IMR-90 (cell line): Measurements from ENCODE around the gene BMERB1. TPM values are rescaled to one million over a fixed set of nuclear protein-coding genes. Genes with fewer than 3 reads are reported as not detected.

Experiments
- ATAC-seq: fragments of 200-7000 bp; cut with Tn5 transposase; 2 replicates; pipeline ENCODE4 v1.9.1; 2020; ENCODE audit warnings: low read depth, mild to moderate bottlenecking, moderate library complexity
- BruUV-seq: library from RNA; stranded (reverse); fragments of 400-500 nt; replicated peaks from 2 replicates; lab custom pipeline; 2021; lab: Mats Ljungman, UMichigan
- CTCF ChIA-PET: fragments of 300-600 bp; formaldehyde crosslinking; extraction: SDS; loops from one replicate; lab custom pipeline; 2021; ENCODE audit warnings: antibody characterized with exemption; lab: Yijun Ruan, JAX
- POLR2A ChIA-PET: fragments of 300-600 bp; sonication (Branson Sonifier 250); formaldehyde crosslinking; loops from one replicate; lab custom pipeline; 2022; ENCODE audit warnings: antibody characterized with exemption; ENCODE audit not compliant: unreplicated experiment; lab: Charles Lee
- DNase-seq: peaks from one replicate; pipeline ENCODE4 v3.0.0; 2013
- H2AFZ ChIP-seq: replicated peaks from 2 replicates; pipeline ENCODE3; 2013; ENCODE audit warnings: low read length, mild to moderate bottlenecking; ENCODE audit not compliant: poor library complexity
- H2AK5ac ChIP-seq: 2 replicates; pipeline ENCODE4 v1.6.1; 2013; ENCODE audit warnings: low read depth, low read length, inconsistent platforms
- H2AK9ac ChIP-seq: replicated peaks from 2 replicates; pipeline ENCODE3; 2013; ENCODE audit warnings: mild to moderate bottlenecking, low read depth, low read length, moderate library complexity; ENCODE audit not compliant: poor library complexity
- H2BK120ac ChIP-seq: 2 replicates; pipeline ENCODE4 v1.6.1; 2013; ENCODE audit warnings: low read depth, low read length, inconsistent platforms
- H2BK15ac ChIP-seq: 3 replicates; pipeline ENCODE4 v1.6.1; 2013; ENCODE audit warnings: low read depth, low read length, inconsistent platforms
- H2BK20ac ChIP-seq: 2 replicates; pipeline ENCODE4 v1.6.1; 2013; ENCODE audit warnings: low read depth, mild to moderate bottlenecking, inconsistent platforms, low read length, moderate library complexity
- H2BK5ac ChIP-seq: 2 replicates; pipeline ENCODE4 v1.6.1; 2013; ENCODE audit warnings: mild to moderate bottlenecking, low read depth, low read length, inconsistent platforms; ENCODE audit not compliant: poor library complexity, severe bottlenecking
- H3K14ac ChIP-seq: replicated peaks from 2 replicates; pipeline ENCODE4 v1.6.1; 2013; ENCODE audit warnings: low read depth, low read length, inconsistent platforms
- H3K18ac ChIP-seq: 2 replicates; pipeline ENCODE4 v1.6.1; 2013; ENCODE audit warnings: low read depth, low read length, control low read depth
- H3K23ac ChIP-seq: 2 replicates; pipeline ENCODE4 v1.6.1; 2013; ENCODE audit warnings: low read depth, low read length, inconsistent platforms
- H3K27ac ChIP-seq: 2 replicates; pipeline ENCODE4 v1.5.1; 2013; ENCODE audit warnings: mild to moderate bottlenecking, control low read depth, low read length; ENCODE audit not compliant: insufficient read depth
- H3K27me3 ChIP-seq: 2 replicates; pipeline ENCODE4 v1.6.1; 2013; ENCODE audit warnings: low read length; ENCODE audit not compliant: control insufficient read depth, insufficient read depth
- H3K36me3 ChIP-seq: 2 replicates; pipeline ENCODE4 v1.6.1; 2013; ENCODE audit warnings: low read length, mixed read lengths; ENCODE audit not compliant: control insufficient read depth, insufficient read depth
- H3K4ac ChIP-seq: 2 replicates; pipeline ENCODE4 v1.6.1; 2013; ENCODE audit warnings: low read depth, low read length, inconsistent platforms
- H3K4me1 ChIP-seq: 2 replicates; pipeline ENCODE4 v1.6.1; 2013; ENCODE audit warnings: low read length, mixed read lengths; ENCODE audit not compliant: control insufficient read depth, insufficient read depth
- H3K4me2 ChIP-seq: 2 replicates; pipeline ENCODE4 v1.6.1; 2013; ENCODE audit warnings: low read depth, mild to moderate bottlenecking, control low read depth, low read length, moderate library complexity
- H3K4me3 ChIP-seq: 2 replicates; pipeline ENCODE4 v1.5.1; 2013; ENCODE audit warnings: low read depth, mild to moderate bottlenecking, control low read depth, low read length, moderate library complexity; ENCODE audit not compliant: insufficient read depth
- H3K56ac ChIP-seq: 2 replicates; pipeline ENCODE4 v1.6.1; 2013; ENCODE audit warnings: low read length, inconsistent platforms; ENCODE audit not compliant: insufficient read depth; ENCODE audit errors: extremely low read depth
- H3K79me1 ChIP-seq, 2 experiments: 2 replicates each; pipeline ENCODE4 v1.6.1; 2013; ENCODE audit warnings: low read length in 2 of 2, inconsistent platforms in 1 of 2, low read depth in 1 of 2
- H3K9ac ChIP-seq: 2 replicates; pipeline ENCODE4 v1.6.1; 2013; ENCODE audit warnings: low read depth, low read length, control low read depth
- H3K9me1 ChIP-seq: 2 replicates; pipeline ENCODE4 v1.6.1; 2013; ENCODE audit warnings: low read length, inconsistent platforms; ENCODE audit not compliant: insufficient read depth
- H3K9me3 ChIP-seq: 2 replicates; pipeline ENCODE4 v1.6.1; 2013; ENCODE audit warnings: low read length; ENCODE audit not compliant: control insufficient read depth, insufficient read depth
- H4K20me1 ChIP-seq: 2 replicates; pipeline ENCODE4 v1.6.1; 2013; ENCODE audit warnings: low read length, inconsistent platforms; ENCODE audit not compliant: insufficient read depth
- H4K5ac ChIP-seq: 2 replicates; pipeline ENCODE4 v1.6.1; 2013; ENCODE audit warnings: mild to moderate bottlenecking, low read depth, low read length, control low read depth
- H4K8ac ChIP-seq, 2 experiments: 2 replicates each; pipeline ENCODE4 v1.6.1; 2013; ENCODE audit warnings: low read depth in 2 of 2, low read length in 2 of 2, control low read depth in 1 of 2, inconsistent platforms in 1 of 2
- H4K91ac ChIP-seq: 2 replicates; pipeline ENCODE4 v1.6.1; 2013; ENCODE audit warnings: low read depth, low read length, inconsistent platforms; ENCODE audit not compliant: insufficient read depth
- BHLHE40 ChIP-seq: fragments of 150-350 bp; IDR thresholded peaks from 2 replicates; pipeline ENCODE4 v1.6.1; 2016; ENCODE audit warnings: mild to moderate bottlenecking, low read depth, low read length
- CEBPB ChIP-seq: IDR thresholded peaks from 2 replicates; pipeline ENCODE4 v1.6.1; 2012; ENCODE audit warnings: low read depth, low read length, improper control_type of control experiment
- CHD1 ChIP-seq: IDR thresholded peaks from 2 replicates; pipeline ENCODE4 v1.6.1; 2012; ENCODE audit warnings: low read depth, low read length, improper control_type of control experiment
- CTCF ChIP-seq: conservative IDR thresholded peaks from 2 replicates; pipeline ENCODE4 v1.5.1; 2012; ENCODE audit warnings: mild to moderate bottlenecking, low read depth, low read length, improper control_type of control experiment
- FOS ChIP-seq: fragments of 150-350 bp; IDR thresholded peaks from 2 replicates; pipeline ENCODE4 v1.6.1; 2016; ENCODE audit warnings: low read depth, low read length
- MAFK ChIP-seq: IDR thresholded peaks from 2 replicates; pipeline ENCODE4 v1.6.1; 2012; ENCODE audit warnings: low read depth, low read length, improper control_type of control experiment
- MAZ ChIP-seq: IDR thresholded peaks from 2 replicates; pipeline ENCODE4 v1.6.1; 2012; ENCODE audit warnings: low read depth, mild to moderate bottlenecking, low read length, improper control_type of control experiment, moderate library complexity, borderline replicate concordance
- POLR2A ChIP-seq: IDR thresholded peaks from 2 replicates; pipeline ENCODE4 v1.6.1; 2012; ENCODE audit warnings: mild to moderate bottlenecking, low read depth, low read length
- RAD21 ChIP-seq: IDR thresholded peaks from 2 replicates; pipeline ENCODE4 v1.6.1; 2012; ENCODE audit warnings: low read length, improper control_type of control experiment
- RCOR1 ChIP-seq: IDR thresholded peaks from 2 replicates; pipeline ENCODE4 v1.6.1; 2012; ENCODE audit warnings: mild to moderate bottlenecking, low read length, improper control_type of control experiment; ENCODE audit not compliant: insufficient replicate concordance
- RFX5 ChIP-seq: IDR thresholded peaks from 2 replicates; pipeline ENCODE4 v1.8.0; 2012; ENCODE audit warnings: low read depth, mild to moderate bottlenecking, low read length, moderate library complexity
- SMC3 ChIP-seq: fragments of 150-350 bp; IDR thresholded peaks from 2 replicates; pipeline ENCODE4 v1.6.1; 2016; ENCODE audit warnings: low read depth, mild to moderate bottlenecking, antibody characterized with exemption, low read length, moderate library complexity
- WGBS, 2 experiments: methylation state at CpG; one replicate each; pipeline versions ENCODE4 v1.1.5 to v1.1.7; 2013; ENCODE audit warnings: missing lambda C conversion rate in 2 of 2; ENCODE audit not compliant: insufficient read length in 1 of 2; ENCODE audit errors: extremely low coverage in 2 of 2; 5-methylcytosine and 5-hydroxymethylcytosine counted together
- dilution Hi-C: fragments of 300-500 bp; cut with HindIII; formaldehyde crosslinking; loops from one replicate; pipeline ENCODE4 v1.14.3; 2018; ENCODE audit warnings: low sequenced_read_pairs; ENCODE audit not compliant: unreplicated experiment
- in situ Hi-C: fragments of 300-500 bp; cut with MboI; formaldehyde crosslinking; loops from 3 replicates; pipeline ENCODE4 v1.14.3; 2019; ENCODE audit warnings: low sequenced_read_pairs, inconsistent platforms, mixed read lengths
- intact Hi-C: fragments of 100-400 bp; cut with micrococcal nuclease; formaldehyde crosslinking; loops from 2 replicates; pipeline ENCODE4 v1.10.0; 2022
- polyA plus RNA-seq, 3 experiments: library from polyadenylated mRNA; depleted of rRNA; stranded (reverse); fragments of >200 nt; gene quantifications; 2 replicates each; pipeline ENCODE4 v1.2.3, GENCODE V29; 2012; ENCODE audit warnings: low replicate concordance in 1 of 3
- total RNA-seq: library from RNA; depleted of rRNA; stranded (reverse); fragments of >200 nt; gene quantifications from 2 replicates; pipeline ENCODE4 v1.2.3, GENCODE V29; 2012
- TF ChIP-seq, protein P1 (sequence below): fragments of 150-350 bp; IDR thresholded peaks from 2 replicates; pipeline ENCODE4 v1.6.1; 2017; ENCODE audit warnings: mild to moderate bottlenecking, antibody characterized with exemption, low read length, low read depth

Gene BMERB1
- total and polyA plus RNA-seq, 2 of the 4 experiments (the other 2 are of a cell fraction) = 22.6 to 32.9 TPM

- H4K8ac ChIP-seq = no peak overlapping the region
- dilution Hi-C loops (no loop called here), in situ Hi-C loops (loop anchor here (10.0 kb wide), 1 partner anchor 73 kb away; the partner anchor contains the start of gene BMERB1), intact Hi-C loops (loop anchor here (5.0 kb wide), 1 partner anchor 81 kb away; no protein-coding TSS in a partner anchor)
- H3K9ac ChIP-seq = no peak overlapping the region
- 0 out of 3 replicates have a peak overlapping the region, but pooled peaks have one; percentile 9 for H2BK15ac ChIP-seq
- H3K56ac ChIP-seq = no peak overlapping the region
- ATAC-seq (no peak), DNase-seq (no peak)
- peaks cover 30 to 37% of the 10 kb centered on the region in 2 experiments for H3K79me1 ChIP-seq
- H3K27me3 ChIP-seq = no peaks in the 10 kb centered on the region
- no peak overlapping the region for H2AK5ac ChIP-seq
- H4K5ac ChIP-seq = no peak overlapping the region
- no peak overlapping the region for H3K18ac ChIP-seq
- WGBS, 2 experiments = no CpG with 5 or more reads among the region's 8 CpGs
- peak overlapping the region; percentile 22; the same call in 1 of the 2 replicates for H3K4ac ChIP-seq
- H2AFZ ChIP-seq = no peak overlapping the region
- H3K9me1 ChIP-seq = peaks cover 13% of the 10 kb centered on the region
- peaks cover 3% of the 10 kb centered on the region; the same call in 1 of the 2 replicates for H3K36me3 ChIP-seq
- no peaks in the 10 kb centered on the region for H4K20me1 ChIP-seq
- no peak overlapping the region for H3K4me3 ChIP-seq
- peak overlapping the region; percentile 20; the same call in 1 of the 2 replicates for H2BK120ac ChIP-seq
- TF ChIP-seq MAZ = no peak
- no peak for TF ChIP-seq BHLHE40
- TF ChIP-seq CTCF = no peak
- TF ChIP-seq CEBPB = no peak
- TF ChIP-seq FOS = no peak
- TF ChIP-seq MAFK = no peak
- TF ChIP-seq, protein P1, sequence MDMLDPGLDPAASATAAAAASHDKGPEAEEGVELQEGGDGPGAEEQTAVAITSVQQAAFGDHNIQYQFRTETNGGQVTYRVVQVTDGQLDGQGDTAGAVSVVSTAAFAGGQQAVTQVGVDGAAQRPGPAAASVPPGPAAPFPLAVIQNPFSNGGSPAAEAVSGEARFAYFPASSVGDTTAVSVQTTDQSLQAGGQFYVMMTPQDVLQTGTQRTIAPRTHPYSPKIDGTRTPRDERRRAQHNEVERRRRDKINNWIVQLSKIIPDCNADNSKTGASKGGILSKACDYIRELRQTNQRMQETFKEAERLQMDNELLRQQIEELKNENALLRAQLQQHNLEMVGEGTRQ = no peak
- TF ChIP-seq RCOR1 = no peak
- no peak for TF ChIP-seq POLR2A
- no peak for TF ChIP-seq CHD1
- no peak for TF ChIP-seq RAD21
- no peak for TF ChIP-seq RFX5
- TF ChIP-seq SMC3 = no peak
- no peak overlapping the region for H2BK20ac ChIP-seq
- H4K91ac ChIP-seq = no peak overlapping the region
- no peaks in the 10 kb centered on the region for H3K9me3 ChIP-seq
- H3K14ac ChIP-seq = no peak overlapping the region
- BruUV-seq = no TSS peak
- POLR2A ChIA-PET = no interaction called here
- H3K4me2 ChIP-seq = no peak overlapping the region
- H2BK5ac ChIP-seq = no peak overlapping the region
- H3K4me1 ChIP-seq = peaks cover 12% of the 10 kb centered on the region
- H3K23ac ChIP-seq = no peak overlapping the region
- no peak overlapping the region for H3K27ac ChIP-seq
- H2AK9ac ChIP-seq = no peak overlapping the region
- CTCF ChIA-PET = interaction anchor here (1.3 kb wide), 1 partner anchor 80 kb away, joined by 4 read pairs; no protein-coding TSS in a partner anchor
Measured at GRCh38 chr16:15507959-15508627, 73.7 kb downstream of the BMERB1 start.
